Non-pigmented ciliary epithelial cell (primary cell): ENCODE results near the gene LAMA2.

ENCODE experiments used
- DNase-seq: peaks from one replicate; pipeline ENCODE4 v3.0.0-alpha.2; 2010; ENCODE audit warnings: low read depth

Gene LAMA2

DNA sequence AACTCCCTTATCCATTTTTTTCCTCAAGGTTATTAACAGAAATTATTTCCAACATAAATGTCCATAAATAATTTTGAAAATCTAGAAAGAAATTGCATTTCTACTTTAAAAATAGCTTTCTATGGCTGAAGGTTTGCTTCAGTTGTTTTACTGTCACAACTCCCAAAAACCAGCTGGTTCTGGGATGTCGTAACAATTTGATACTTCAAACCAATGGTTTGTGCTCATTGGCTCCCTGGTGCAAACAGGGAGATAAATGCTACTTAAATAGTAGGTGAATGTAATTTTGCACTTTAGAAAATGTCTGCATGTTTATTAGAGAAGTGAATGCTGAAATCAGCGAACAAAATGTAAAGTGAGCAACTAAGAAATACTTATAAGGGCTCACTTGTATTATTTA lies 31.1 kb downstream of the LAMA2 start:
- DNase-seq = no peak

DNA sequence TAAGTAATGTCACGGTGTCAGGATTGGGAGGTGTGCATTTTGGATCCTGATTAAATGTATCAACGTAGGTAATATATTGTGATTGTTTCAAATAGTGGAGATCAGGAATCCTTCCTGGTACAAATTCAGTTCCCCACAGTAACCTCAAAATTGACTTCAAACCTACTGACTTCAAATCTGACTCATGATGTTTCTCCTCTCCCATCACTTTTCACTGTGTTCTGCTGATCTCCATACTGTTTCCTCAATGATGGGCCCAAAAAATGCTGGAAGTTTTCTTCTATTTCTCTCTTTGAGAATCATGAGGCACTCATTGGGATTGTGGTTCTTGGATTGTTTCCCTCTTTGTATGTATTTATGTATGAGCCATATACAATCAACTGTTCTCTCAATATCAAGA lies 35.9 kb downstream of the LAMA2 start:
- no peak for DNase-seq

DNA sequence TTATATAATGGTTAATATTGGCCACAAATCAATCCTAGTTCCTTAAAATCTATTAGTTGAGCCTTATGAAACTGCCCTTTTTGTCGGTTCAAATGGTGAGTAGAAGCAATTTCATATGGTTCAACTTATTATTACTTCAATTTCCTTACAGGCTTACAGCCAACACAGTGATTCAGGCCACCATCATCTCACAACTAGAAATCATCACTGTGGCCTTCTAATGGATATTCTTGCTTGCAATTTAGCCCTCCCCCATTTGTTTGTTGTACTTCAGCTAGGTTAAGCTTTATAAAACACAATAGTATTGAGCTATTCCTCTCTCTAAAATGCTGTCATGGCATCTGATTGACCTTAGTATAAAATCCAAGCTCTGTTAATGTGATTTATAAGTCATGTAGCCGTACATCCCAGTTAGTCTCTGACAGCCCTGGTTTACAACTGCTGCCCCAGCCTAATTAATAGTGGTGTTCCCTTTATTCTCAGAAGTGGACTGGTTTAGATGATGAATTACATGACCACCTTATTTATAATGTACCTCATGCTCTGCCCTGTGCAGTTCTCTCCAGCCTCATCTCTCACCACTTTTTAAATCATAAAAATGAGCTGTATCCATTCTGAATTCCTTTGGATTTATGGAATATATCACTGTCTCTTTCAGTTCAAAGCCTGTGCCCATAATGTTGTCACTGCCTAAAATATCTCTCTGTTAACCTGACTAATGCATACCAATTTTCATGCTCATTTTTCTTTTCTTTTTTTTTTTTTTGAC lies 36.7 kb downstream of the LAMA2 start:
- no peak for DNase-seq

DNA sequence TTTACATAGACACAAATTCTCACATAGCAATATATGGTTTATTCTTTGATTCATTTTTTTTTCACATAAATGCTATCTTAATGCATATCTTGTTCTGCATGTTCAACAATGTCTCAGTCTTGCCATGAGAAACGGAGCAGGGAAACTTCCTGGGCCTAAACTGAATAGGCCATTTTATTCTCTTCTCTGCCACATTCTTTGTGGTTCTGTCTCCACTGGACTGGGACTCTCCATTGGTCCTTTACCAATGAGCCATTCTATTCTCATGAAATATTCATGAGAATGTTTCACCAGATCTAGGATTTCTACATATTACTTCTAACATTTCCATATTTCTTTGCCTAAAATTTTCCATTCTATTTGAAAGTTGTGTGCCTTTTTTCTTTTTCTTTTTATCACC lies 42.8 kb downstream of the LAMA2 start:
- DNase-seq = no peak

GRCh38 chr6:128929869-128930268 lies 46.9 kb downstream of the LAMA2 start:
- no peak for DNase-seq

DNA sequence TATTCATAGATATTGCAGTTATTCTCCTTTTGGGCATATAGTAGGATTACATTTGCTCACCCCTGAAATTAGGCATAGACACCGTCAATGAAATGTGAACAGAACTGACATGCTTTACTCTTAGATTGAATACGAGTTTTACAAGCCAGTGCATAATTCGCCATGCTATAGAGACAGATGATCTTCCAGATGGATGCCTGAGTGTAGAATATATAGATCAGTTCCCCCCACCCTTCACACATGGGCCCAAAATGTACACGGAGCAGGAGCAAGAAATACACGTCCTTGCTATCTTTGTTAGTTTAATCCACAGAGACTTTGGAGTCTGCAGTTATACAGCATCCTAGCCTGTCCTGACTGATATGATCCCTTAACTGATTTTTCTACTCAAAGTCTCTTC lies 47.4 kb downstream of the LAMA2 start:
- no peak for DNase-seq

- DNase-seq = peak; percentile 14
Observed at GRCh38 chr6:128932061-128932460, 49.1 kb downstream of the LAMA2 start.

GRCh38 chr6:128950864-128951263 lies 67.9 kb downstream of the LAMA2 start:
- no peak for DNase-seq

DNA sequence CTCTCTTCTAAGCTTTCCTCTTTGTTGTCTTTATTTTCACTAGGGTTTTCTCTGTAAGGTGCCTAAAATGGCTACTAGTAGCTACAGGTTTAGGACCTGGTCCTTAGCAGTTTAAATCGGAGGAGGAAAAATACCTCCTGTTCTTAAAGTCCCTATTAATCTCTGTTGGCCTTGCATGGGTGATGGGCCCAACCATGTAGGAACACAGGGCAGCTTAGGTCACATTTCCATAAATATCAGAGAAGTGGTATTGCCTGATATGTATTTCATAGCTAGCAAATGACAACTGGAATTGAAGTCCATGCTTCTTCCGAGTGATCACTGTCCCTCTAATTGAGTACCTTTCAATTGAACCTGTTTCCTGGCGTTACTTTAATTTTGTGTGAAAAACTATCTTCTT lies 70.0 kb downstream of the LAMA2 start:
- DNase-seq = no peak

GRCh38 chr6:128954308-128955043 lies 71.5 kb downstream of the LAMA2 start:
- no peak for DNase-seq

DNA sequence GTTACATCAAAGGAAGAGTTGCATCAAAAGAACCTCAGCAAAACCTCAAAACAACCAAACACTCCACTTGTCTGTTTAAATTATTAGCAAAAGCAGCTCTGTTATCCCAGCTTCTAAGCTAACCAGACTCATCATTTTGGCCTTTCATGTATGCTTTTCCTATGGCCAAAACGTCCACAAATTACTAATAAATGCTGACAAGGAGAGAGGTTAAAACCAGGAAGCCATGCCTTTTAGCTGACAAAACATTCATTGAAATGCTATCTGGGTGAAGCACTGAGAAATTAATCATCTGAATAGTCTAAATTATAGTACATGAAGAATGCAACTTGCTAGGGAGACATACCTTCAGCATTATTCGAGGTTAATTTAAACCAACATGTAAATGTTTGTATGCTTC lies 80.6 kb downstream of the LAMA2 start:
- DNase-seq = peak; percentile 13

- DNase-seq = no peak
Observed at GRCh38 chr6:128964233-128964755, 81.4 kb downstream of the LAMA2 start.

GRCh38 chr6:128964771-128965170 lies 81.8 kb downstream of the LAMA2 start:
- DNase-seq = no peak

- no peak for DNase-seq
Observed at GRCh38 chr6:128966934-128967333, 84.0 kb downstream of the LAMA2 start.

DNA sequence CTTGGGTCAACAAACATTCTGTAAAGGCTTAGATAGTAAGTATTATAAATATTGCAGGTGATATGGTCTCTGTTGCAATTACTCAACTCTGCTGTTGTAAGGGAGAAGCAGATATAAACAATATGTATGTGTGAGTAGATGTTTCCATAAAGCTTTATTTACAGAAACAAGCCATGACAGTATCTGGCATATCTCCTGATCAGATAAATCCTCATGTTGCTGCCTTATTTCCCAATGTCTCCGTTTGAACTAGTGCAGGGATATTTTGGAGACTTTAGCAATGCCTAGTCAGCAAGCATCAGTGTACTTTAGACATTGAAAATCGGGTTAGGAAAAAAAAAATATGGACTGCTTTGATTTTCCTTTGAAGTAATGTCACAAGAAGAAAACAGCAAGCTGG lies 96.1 kb downstream of the LAMA2 start:
- no peak for DNase-seq

DNA sequence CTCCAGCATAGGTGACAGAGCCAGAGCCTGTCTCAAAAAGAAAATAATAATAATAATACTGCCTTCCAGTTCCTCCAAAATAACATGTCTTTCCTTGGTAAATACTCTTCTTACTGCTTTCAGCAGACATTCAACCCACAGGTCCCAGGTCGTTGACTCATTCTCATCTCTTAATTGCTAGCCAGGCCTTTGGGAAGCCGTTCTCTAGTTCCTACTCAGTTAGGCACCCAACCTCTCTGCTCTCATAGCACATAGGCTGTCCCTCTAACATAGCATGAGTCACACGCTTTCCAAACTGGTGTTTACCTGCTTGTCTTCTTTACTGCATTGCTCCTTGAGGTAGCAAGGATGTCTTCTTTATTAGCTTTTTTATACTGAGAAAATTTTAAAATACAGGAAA lies 98.8 kb downstream of the LAMA2 start:
- no peak for DNase-seq

DNA sequence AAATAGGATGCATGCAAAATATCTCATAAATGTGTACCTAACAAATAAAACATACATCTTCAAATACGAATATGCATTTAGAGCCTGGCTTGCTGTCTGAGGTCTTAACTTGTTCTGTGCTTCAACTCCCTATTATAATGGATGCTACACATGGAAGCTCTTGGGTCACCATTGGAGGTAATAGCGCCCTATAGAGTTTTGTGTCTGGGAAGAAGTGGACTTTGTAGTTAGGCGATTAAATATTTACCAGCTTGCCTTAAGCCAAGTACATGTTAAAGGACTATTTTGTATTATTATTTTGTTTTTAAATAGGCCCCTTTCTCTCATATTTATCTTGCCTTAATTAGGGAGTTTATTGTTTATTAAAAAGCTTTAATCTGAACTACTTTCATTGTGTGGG lies 107.4 kb downstream of the LAMA2 start:
- DNase-seq = no peak

DNA sequence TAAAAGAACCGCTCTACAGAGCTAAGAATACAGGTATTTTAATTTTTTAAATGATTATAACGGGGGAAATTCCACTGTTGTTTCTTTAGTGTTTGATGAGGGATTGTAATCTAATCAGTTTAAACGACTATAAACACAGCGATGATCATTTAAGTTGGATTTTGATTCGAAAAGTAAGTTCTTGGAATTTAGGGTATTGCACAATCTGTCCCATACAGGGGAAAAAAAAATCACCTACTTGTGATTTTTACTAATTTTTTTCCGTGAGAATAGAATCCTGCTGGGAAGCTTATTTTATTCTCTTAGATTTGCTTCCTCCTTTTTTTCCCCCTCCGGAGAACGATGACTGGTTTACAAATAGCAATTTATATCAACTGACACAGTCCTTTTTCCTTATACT lies 108.0 kb downstream of the LAMA2 start:
- no peak for DNase-seq

- no peak for DNase-seq
Observed at GRCh38 chr6:128993166-128993565, 110.2 kb downstream of the LAMA2 start.

GRCh38 chr6:128997880-128998279 lies 114.9 kb downstream of the LAMA2 start:
- no peak for DNase-seq

GRCh38 chr6:129006724-129007514 lies 124.0 kb downstream of the LAMA2 start:
- DNase-seq = no peak

DNA sequence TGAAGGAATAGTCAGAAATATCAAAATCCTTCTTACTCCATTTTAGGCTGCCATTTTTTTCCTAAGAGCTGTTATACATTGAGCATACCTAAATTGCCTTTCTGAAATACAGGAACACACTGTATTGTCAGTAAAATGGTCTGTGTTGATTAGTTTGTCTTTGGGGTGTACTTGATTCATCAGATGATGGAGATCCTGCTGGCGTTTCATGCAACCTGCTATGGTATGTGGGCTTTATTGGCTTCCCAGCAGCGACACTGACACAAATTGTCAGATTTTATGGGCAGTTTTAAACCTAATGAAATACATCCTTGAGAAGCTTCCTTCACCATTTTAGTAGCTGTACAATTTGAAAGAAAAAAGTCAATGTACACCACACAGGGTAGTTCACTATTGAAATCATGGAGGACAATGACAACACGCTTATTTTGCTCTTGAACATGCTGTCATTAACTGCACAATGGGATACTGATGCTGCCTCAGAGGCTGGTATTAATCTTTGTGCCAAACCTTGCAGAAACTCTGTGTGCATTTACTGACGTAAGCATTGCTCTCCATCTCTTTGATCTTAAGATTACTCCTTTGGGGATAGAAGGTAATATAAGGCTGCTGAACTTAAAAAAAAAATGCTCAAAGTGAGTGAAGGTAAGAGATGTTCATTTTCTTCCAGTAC lies 124.9 kb downstream of the LAMA2 start:
- DNase-seq = no peak
